NCI-H1417 treated with DMSO at 0.1 percent for 48 hours (cell line): ENCODE results near the gene DSCAM.
"Not testable (repeated sequence)": the region's sequence is repeated elsewhere in the genome, so short reads cannot be mapped to it uniquely, and the experiment has no call there.

Experiments used
- DNase-seq: peaks from one replicate; lab custom pipeline; 2025; lab: John Stamatoyannopoulos, UW

Gene DSCAM

GRCh38 chr21:40385883-40386282 is 461.1 kb downstream of the DSCAM start:
- DNase-seq: no peak

GRCh38 chr21:40383951-40384350 is 463.0 kb downstream of the DSCAM start:
- DNase-seq: no peak

GRCh38 chr21:40381111-40381510 is 465.8 kb downstream of the DSCAM start:
- no peak for DNase-seq

GRCh38 chr21:40379881-40380810 is 466.8 kb downstream of the DSCAM start:
- DNase-seq: no peak

- DNase-seq: no peak
These were observed 469.8 kb downstream of the DSCAM start for GRCh38 chr21:40377135-40377534.

GRCh38 chr21:40373761-40374160 is 473.2 kb downstream of the DSCAM start:
- DNase-seq: no peak

- no peak for DNase-seq
These were observed 474.5 kb downstream of the DSCAM start for GRCh38 chr21:40372506-40372905.

GRCh38 chr21:40371329-40371728 is 475.6 kb downstream of the DSCAM start:
- DNase-seq: no peak

- no peak for DNase-seq
These were observed 490.3 kb downstream of the DSCAM start for GRCh38 chr21:40356644-40357043.

GRCh38 chr21:40355076-40355475 is 491.9 kb downstream of the DSCAM start:
- no peak for DNase-seq

- no peak for DNase-seq
These were observed 496.0 kb downstream of the DSCAM start for GRCh38 chr21:40351006-40351405.

- no peak for DNase-seq
These were observed 497.4 kb downstream of the DSCAM start for GRCh38 chr21:40349591-40349990.

GRCh38 chr21:40345711-40346321 is 501.1 kb downstream of the DSCAM start:
- DNase-seq: no peak

GRCh38 chr21:40340357-40340756 is 506.6 kb downstream of the DSCAM start:
- DNase-seq: no peak

GRCh38 chr21:40339050-40339449 is 507.9 kb downstream of the DSCAM start:
- no peak for DNase-seq

- DNase-seq: no peak
These were observed 509.0 kb downstream of the DSCAM start for GRCh38 chr21:40337981-40338380.

- DNase-seq: peak; percentile 55
These were observed 511.3 kb downstream of the DSCAM start for GRCh38 chr21:40335704-40336103.

- DNase-seq: no peak
These were observed 512.8 kb downstream of the DSCAM start for GRCh38 chr21:40334159-40334558.

- no peak for DNase-seq
These were observed 513.2 kb downstream of the DSCAM start for GRCh38 chr21:40333731-40334130.

GRCh38 chr21:40331804-40332203 is 515.2 kb downstream of the DSCAM start:
- DNase-seq: no peak

GRCh38 chr21:40331172-40331571 is 515.8 kb downstream of the DSCAM start:
- DNase-seq: no peak

GRCh38 chr21:40324389-40324788 is 522.6 kb downstream of the DSCAM start:
- no peak for DNase-seq

- not testable (repeated sequence) for DNase-seq
These were observed 526.2 kb downstream of the DSCAM start for GRCh38 chr21:40320718-40321117.
